GM18502 (cell line): ENCODE measurements around the gene GNRHR.
A peak's percentile ranks its signal among the peaks of the same experiment; 100 is the strongest.

ENCODE experiments used
- ATAC-seq: cut with Tn5 transposase; IDR thresholded peaks from one replicate; pipeline ENCODE4 v1.9.1; 2021; ENCODE audit warnings: mild to moderate bottlenecking; ENCODE audit not compliant: unreplicated experiment, poor library complexity

The GNRHR gene

GRCh38 chr4:67701517-67701850 is 52.7 kb downstream of the GNRHR start:
- ATAC-seq = peak; percentile 12

- peak; percentile 97 for ATAC-seq
These were observed 53.3 kb downstream of the GNRHR start, which contains the start of gene UBA6 for GRCh38 chr4:67700738-67701516. TSS of gene UBA6 (minus strand) at chr4:67701155. CDS start at chr4:67701119, 36 bp downstream.

DNA sequence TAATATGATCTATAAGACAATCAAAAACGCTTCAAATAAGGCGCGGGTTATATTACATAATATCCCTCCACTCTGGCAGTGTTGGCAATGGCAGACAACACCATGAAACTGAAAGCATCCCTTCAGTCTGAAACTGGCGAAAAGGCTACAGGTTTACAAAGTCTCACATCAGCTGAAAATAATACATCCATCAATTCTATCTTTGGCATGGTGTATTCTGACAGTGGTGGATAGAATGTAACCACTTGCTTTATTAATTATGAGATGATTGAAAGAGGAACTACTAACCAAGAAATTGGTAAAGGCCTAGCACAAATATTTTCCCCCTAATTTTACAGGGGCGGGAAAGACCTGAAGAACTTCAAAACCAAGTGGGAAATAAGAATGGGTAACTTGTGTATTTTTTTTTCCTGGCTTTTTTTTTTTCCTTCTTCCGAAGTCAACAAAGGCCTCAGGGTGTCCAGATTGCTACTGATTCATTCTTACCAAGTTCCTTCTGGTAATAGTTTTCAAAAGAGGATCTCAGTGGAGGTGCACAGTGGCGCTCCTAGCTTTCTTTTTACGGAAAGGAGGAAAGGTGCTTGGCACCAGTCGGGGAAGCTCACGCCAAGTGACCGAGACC is 54.0 kb downstream of the GNRHR start:
- ATAC-seq = peak; percentile 22

- ATAC-seq = no peak
These were observed 54.6 kb downstream of the GNRHR start for GRCh38 chr4:67699603-67700002.

DNA sequence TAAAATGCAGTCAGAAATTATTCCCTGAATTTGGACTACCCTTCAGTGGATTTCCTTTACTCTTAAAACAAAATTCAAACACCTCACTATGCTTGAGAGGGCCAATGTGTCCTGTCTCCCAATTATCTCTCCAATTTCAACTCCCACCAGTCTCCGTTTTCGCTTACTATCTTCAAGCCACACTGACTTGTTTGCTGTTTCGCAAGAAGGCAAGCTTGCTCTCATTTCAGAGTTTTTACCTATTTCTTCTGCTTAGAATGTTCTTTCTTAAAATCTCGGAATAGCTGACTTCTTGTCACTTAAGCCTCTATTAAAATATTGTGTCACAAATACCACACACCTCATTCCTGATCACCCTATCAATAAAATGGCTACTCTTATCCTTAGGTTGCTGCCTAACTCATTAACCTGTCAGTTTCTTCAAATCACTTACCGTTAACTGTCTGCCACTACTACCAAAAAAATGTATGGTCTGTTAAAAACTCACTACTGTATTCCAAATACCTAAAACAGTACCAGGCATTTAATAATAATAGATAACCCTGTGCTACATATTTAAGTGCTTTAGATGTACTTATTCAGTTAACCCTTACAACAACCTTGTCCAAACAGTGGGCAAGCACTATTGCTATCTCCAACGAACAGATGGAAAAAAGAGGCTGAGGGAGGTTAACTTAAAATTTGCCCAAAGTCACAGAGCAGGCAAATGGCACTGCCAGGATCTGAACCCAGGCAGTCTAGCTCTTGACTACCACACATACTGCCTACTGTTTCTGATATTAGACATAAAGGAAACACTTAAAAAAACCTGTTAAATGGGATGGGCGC is 56.1 kb downstream of the GNRHR start:
- no peak for ATAC-seq

DNA sequence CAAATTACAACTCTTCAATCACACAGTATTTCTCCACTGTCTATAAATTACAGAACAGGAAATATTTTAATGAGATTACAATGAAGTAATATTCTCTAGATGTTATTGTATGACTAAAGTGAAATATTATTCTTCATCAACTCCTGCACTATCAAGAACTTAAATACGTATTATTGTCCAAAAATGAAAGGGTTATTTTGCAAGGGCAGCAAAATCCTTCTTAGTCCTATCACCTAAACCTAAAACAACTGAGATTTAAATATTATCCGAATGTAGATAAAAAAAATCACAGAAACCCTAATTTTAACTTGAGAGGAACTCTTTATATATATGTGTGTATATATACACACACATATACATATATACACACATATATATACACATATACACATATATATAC is 58.1 kb downstream of the GNRHR start:
- ATAC-seq = no peak

GRCh38 chr4:67694662-67695061 is 59.5 kb downstream of the GNRHR start:
- ATAC-seq = no peak

DNA sequence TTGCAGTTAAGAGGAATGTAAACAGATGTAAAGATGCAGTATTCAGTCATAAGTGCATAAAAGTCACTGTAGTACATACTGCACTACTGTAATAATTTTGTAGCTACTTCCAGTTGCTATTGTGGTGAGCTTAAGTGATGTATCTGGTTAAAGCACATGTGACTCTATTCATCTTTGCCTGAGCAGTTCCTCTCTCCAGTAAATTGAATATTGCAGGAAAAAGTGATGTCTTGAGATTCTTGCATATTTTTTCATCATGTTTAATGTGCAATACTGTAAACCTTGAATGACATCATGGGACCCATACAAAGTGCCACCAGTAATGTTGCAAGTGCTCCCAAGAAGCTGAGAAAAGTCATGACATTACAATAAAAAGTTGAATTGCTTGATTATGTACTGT is 62.9 kb downstream of the GNRHR start:
- no peak for ATAC-seq
